ENCODE data around the gene CMTM8.
"Not testable (repeated sequence)": the region's sequence is repeated elsewhere in the genome, so short reads cannot be mapped to it uniquely, and the experiment has no call there.

Gene CMTM8, protein sequence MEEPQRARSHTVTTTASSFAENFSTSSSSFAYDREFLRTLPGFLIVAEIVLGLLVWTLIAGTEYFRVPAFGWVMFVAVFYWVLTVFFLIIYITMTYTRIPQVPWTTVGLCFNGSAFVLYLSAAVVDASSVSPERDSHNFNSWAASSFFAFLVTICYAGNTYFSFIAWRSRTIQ

DNA sequence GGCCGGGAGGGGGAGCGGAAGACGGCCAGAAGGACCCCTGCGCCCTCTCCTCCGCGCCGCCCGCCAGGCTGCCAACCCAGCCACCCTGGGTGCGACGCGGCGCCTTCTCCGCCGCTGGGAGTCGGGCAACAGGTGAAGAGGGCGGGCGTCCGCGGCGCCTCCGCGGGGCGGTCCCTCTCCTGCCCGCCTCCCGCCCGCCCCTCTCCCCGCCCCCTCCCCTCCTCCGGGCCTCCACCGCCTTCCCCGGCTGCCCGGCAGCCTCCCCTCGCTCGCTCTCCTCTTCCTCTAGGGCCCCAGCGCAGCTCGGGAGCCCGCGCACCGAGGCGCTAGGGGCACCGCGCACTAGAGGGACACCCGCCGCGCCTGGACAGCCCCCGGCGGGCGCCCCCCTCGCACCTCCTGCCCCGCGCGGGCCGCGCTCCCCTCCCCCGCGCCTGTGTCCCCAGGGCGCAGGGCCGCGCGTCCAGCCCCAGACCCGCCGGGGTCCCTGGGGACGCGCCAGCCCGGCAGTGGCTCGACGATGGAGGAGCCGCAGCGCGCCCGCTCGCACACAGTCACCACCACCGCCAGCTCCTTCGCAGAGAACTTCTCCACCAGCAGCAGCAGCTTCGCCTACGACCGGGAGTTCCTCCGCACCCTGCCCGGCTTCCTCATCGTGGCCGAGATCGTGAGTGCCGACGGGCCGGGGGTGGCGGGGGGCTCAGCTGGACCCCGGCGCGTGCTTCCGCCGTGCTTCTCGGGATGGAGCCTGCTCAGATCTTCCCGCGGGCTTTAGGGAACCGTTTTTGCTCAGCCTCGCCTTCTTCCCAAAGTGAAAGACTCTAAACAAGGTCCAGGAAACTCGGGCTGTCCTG is at the start of gene CMTM8:
Gene CMTM8 (plus strand): TSS at position 228 of the 854 bp plus-strand sequence. CDS start 293 bp downstream, at position 521.
- DNase-seq, result peak; percentile 6

DNA sequence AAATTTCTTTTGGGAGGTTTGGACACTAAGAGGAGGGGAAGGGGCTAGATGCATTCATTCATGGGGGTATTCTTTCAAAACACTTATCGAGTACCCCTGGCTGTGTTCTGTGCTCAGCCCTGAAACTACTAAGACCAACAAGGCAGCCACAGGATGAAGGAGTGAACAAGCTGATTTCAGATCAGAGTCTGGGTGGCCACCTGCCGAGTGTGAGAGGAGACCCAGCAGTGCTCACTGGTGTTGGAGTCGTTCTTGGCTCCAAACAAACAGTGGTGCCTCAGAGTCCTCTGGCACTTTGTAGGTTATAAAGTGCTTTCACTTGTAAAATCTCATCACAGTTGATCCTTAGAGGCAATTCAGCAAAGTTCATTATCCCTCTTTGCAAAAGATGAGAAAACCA is 48.8 kb upstream of the CMTM8 start:
- no peak for DNase-seq

DNA sequence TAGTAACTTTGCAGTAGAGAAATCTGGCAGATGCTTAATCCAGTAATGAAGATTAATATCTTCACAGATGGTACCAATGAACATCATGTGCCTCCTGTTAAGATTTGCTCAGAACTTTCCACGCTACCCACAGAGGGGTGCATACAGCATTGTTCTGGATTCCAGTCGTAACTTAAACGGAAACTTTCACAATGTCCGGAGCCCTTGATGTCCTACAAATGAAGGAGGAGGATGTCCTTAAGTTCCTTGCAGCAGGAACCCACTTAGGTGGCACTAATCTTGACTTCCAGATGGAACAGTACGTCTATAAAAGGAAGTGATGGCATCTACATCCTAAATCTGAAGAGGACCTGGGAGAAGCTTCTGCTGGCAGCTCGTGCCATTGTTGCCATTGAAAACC is 47.9 kb upstream of the CMTM8 start:
- DNase-seq, result not testable (repeated sequence)

DNA sequence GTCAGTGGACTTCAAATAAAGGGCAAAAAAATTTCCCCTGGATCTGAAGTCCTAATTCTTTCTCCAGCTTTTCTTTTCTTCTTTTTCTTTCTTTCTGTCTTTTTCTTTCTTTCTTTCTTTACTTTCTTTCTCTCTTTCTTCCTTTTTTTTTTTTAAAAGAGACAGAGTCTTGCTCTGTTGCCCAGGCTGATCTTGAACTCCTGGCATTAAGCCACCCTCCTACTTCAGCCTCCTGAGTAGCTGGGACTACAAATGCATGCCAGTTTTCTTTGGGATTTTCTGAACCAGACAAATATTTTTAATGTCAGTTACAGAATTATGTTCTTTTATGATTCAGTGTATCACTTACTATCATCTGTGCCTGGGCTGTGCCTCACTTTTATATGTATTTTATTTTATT is 45.4 kb upstream of the CMTM8 start:
- DNase-seq, result no peak

DNA sequence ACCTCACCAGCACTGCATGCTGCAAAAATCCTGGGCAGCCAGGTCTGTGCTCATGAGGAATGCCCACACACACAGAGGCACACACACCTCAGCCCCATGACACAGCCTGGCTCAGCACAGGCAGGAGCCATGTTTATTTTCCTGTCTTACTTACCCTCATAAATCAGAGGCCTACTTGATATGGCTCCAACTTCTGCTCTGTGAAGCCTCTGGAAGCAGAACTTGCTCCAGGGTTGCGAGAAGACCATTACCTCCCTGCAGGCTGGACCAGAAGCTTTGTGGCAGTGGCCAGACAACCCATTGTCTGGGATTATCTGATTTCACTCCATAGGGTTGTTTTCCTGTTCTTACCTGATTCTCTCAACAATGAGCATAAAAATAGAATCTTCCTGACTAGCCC is 43.8 kb upstream of the CMTM8 start:
- no peak for DNase-seq

DNA sequence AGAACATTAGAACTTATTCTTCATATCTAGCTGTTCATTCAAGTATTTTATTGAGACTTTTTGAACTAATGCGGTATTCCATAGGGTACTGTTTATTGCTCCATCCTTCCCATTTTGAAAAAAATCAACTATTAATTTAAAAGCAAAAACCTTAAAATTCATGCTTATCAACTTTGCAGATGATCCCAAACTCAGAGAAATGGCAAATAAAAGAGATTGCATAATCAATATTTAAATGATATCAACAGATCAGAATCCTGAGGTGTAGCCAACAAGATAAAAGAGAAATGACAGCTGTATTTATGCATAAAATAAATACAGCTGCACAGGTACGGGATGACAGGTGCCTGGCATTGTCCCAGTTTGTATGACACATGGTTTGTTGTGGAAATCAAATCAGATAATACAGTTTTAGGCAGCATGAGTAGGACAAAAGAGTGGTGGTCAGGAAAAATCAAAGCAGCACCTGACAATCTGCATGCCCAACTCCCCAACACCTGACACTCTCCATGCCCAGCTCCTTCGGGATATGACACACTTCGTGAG is 42.4 kb upstream of the CMTM8 start:
- no peak for DNase-seq

DNA sequence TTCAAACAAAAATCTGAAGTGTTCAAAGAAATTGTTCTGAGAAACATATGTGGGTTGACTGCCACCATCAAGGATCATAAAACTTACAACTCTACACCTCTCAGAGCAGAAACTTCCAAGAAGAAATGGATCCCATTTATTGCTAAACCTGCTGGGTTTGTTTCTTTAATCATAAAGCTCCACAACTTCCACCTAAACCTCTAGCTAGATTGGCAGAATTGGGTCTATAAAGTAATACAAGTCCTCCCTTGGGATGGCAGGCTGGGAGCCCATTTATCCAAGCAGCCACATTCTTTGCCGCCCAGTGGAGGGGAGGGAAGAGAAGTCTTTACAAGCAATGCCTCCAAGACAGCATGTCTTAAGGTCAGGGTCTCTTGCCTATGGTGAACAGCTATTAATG is 40.5 kb upstream of the CMTM8 start:
- no peak for DNase-seq

DNA sequence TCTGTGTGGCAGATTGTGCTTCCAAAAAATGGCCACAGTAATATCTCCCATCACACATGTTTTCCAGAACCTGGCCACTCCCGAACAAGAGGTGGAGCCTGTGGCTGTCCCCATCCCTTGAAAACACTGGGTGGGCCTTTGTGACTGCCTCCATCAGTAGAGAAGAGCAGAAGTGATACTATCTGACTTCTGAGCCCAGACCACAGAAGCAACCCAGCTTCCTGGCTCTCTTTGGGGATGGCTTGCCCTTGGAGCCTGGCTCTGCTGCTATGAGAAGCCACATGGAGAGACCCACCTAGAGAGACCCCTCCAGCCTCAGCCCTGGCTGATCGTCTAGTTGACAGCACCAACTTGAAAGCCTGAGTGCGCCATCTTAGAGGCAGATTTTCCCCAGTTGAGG is 39.8 kb upstream of the CMTM8 start:
- DNase-seq, result peak; percentile 33

DNA sequence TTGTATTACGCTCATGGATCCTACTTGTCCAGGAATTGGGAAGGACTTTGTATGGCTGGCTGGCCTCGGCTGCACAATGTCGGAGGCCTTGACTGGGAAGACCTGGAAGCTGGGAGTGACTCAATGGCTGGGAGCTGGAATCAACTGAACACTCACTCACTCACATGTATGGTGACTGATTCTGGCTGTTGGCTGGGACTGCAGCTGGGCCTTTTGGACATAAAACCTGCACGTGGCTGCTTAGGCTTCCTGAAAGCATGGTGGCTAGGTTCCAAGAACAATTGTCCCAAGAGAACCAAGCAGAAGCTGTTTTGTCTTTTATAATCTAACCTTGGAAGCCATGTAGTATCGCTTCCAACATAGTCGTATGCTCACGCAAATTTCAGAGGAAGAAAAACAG is 38.0 kb upstream of the CMTM8 start:
- DNase-seq, result no peak

DNA sequence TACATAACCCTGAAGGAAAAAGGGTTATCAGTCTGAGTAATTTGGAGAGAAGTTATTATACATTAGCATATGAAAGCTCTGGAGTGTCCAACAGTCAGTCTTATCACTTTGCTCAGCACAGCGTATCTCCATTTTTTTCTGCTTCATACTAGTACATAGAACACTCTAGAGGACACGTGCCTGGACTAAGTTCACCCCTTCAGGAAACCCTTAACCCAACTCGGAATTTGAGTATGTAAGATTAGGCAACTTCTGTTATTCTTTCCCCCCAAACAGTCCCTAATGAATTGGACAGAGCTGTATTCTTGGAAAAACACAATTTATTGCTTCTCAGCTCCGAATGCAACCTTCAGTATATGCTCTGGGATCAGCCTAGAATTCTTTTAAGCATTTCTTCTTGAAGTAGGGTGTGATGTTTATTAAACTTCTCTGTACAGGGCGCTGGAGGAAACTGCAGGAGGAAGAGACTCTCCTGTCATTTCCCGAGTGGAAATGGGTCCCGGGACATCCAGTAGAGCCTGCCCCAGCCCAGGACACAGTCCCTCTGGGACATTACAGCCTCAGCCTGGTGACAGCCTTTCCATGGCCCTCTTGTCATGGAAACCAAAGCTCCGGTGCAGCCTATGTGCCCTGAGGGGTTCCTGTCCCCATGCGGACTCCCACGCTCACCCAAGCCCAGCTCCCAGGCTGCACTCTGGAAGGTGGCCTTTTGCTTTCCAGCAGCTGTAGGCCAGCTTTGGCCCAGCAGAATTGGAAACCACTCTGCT is 37.3 kb upstream of the CMTM8 start:
- DNase-seq, result peak; percentile 35

DNA sequence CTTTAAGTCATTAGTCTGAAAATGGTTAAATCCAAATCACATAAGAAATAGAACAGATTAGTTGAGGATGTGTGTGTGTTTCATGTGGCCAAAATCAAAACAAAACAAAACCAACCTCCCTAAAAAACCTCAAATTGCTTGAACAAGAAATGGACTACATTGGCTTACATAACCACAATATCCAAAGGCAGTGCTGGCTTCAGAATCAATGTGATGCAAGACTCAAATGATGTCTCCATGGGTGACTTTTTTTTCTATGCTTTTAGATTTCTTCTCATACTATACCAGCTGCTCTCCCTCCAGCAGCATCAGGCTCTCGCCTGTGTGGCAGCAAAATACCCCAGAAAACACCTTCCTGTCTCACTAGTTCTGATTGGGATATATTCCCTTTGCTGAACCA is 36.0 kb upstream of the CMTM8 start:
- DNase-seq, result no peak

DNA sequence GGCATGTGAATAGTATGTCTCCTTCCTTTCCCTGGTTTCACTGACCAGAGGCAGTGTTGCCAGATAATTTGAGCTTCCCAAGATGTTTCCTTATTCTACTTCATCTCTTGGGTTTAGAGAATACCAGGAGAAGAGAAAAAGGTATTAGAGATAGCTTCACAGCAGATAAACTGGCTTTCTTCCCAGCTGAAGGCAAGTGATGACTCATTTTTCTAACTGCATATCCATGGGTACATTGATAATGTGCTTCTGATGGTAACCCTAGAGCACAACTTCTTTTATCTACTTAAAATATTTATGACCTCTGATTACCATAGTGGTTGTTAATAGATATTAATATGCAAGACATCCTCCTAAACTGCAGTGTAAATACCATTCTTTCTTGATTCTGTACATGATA is 34.6 kb upstream of the CMTM8 start:
- DNase-seq, result peak; percentile 75

DNA sequence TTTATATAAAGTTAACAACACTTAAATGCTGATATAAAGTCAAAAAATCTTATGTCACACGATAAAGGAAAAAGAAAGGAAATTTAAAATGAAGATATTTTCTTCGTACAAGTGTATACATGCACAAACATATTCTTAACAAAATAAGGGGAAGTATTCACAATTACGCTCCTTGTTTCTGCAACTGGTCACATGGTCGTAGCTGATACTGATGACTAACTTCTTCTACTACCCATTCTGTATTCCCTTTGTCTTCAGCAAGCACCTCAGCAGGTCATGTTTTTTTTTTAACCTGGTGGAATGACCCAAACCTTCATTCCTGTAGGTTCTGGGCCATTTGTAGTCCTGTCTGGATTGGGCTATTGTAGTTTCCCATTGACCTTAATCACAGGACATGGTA is 30.0 kb upstream of the CMTM8 start:
- DNase-seq, result no peak

DNA sequence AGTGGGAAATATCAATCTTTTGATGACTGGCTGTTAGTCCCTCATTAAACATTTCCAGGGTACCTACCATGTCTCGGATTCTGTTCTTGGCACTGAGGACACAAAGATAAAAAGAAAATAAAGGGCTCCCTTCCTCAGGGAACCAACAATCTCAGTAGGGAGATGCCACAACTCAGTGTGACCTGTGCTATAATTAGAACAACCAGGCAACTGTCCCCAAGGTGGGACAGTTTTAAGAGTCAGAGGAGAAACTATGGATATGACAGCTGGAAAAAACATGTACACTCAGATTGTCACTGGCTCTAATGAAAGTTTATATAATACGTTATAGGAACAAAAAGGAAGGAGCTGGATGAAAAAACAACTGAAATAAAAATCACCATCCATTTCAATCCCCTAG is 23.3 kb upstream of the CMTM8 start:
- DNase-seq, result no peak

DNA sequence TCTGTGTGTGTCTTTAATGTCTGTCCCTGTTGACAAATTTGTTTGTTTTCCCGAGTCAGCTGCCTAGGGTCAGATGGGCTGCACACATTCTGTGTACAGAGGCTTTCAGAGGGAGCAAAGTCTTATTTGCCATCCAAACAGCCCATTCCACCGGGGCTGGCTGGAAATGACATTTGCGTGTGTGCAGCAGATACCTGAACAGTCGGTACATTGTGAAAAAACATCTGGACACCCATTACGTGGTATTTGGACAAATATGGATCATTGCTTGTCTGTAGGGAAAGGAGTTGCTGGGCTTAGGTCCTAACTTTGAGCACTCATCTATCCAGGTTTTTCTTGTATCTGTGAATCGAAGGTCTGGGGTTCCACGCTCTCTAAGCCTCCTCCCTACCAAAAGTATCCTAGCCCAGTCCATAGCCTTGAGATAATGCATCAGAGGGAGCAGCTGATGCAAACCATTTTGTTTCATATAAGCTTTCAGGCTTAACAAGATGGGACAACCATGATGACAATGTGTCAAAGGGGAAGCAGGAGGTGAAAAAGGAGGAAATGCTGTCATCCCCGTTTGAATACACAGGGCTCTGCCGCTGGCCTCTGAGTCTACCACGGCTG is 22.2 kb upstream of the CMTM8 start:
- DNase-seq, result no peak

DNA sequence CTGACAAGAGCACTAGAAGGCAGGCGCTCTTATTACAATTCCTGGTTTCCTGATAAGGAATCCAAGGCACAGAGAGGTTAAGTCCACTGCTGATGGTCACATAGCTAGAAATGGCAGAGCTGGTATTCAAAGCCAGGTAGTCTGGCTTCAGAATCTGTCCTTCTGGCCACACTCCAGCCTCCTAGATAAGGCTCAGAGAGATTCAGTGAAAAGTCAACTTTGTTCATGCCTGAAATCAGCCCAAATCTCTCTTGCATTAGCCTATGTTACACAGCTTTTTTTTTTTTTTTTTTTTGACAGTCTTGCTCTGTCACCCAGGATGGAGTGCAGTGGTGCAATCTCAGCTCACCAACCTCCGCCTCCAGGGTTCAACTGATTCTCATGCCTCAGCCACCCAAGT is 21.1 kb upstream of the CMTM8 start:
- DNase-seq, result no peak

DNA sequence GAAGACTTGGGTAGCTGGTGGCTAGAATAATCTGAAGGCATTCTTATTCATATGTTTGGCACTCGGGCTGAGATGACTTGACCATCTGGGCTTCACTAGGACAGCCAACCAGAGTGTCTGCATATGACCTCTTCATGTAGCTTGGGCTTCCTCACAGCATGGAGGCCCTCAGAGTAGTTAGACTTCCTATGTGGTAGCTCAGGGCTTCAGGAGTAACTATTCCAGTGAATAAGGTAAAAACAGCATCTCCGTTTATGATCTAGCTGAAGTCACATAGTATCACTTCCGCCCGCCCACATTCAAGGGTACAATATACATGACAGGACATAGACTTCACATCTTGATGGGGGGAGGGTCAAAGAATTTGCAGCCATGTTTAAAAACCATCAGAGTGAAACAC is 18.9 kb upstream of the CMTM8 start:
- no peak for DNase-seq

DNA sequence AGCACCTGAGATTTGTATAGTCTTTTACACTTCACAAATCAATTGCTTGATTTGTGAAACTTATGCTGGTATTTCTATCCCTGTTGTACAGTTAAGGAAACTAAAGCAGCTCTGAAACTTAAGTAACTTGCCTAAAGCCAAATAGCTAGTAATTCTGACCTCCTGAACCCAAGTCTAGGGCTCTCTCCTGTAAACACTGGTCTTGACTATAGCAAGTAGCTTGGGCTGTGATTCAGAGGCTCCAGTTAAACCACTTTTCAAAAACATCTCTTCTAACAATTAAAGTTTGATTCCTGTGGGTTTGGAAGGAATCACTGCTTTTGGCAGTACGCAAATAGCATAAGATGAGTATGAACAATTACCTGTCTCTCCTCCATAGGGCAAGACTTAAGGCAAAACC is 18.5 kb upstream of the CMTM8 start:
- DNase-seq, result no peak

DNA sequence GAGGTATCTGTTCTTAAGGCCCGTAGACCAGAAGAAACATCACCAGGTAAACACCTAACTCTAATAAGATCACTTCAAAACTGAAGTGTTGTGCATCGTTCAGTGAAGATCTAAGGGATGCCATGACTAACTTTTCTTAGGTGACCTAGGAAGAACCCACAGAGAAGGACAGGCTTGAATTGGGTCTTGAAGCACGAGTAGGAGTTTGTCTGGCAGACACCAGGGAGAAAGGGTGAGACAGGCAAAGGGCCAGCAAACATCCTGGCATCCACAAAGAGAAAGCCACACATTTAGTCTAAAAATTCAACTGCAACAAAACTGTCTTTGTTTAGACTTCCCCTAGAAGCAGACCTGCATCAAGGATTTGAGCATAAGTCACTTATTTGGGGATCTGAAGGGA is 15.5 kb upstream of the CMTM8 start:
- no peak for DNase-seq

DNA sequence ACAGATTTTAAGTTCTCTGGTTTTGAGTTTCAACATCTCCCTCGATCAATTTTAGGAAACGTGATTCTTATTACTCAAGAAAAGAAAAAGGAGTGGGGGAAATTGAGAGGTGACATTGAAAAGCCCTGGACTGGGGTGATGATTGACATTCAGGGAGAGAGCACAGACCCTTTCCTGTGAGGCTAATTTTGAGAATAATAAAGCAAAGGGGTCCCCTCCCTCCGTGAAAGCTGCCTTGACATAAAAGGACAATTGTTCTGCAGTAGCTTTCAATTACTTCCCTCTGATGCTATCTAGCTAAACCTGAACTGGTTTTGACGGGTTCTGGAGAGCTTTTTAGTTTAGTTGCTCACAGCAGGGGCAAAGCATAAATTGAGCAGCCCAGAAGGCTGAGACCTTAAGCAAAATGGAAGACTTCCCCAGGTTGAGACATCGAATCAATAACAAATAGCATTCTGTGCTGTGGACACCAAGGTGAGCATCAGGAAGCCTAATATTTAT is 14.4 kb upstream of the CMTM8 start:
- DNase-seq, result no peak

DNA sequence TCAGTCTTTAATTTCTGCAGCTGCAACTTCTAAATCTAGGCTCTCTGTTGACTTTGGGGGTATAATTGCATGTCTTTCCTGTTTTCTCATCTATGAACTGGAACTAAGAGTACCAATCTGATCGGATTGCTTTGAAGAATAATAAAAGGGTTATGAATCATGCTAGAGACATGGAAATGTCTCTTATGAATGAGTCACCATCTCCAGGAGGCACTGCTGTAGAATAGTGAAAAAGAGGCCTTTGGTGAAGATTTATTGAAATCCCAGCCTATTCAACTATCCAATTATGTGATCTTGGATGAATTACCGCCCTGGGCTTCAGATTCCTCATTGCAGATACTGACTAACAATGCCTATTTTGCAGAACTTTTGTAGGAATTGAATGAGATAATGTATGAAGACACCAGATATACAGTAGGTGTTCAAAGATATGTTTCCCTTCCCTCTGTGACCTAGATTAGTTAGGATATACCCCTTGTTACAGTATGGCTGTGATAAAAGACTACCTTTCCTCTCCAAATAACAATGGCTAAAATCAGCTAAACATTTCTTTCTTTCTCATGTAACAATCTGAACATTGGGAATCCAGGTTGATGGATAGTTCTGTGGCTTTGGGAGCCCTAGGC is 11.5 kb upstream of the CMTM8 start:
- no peak for DNase-seq

DNA sequence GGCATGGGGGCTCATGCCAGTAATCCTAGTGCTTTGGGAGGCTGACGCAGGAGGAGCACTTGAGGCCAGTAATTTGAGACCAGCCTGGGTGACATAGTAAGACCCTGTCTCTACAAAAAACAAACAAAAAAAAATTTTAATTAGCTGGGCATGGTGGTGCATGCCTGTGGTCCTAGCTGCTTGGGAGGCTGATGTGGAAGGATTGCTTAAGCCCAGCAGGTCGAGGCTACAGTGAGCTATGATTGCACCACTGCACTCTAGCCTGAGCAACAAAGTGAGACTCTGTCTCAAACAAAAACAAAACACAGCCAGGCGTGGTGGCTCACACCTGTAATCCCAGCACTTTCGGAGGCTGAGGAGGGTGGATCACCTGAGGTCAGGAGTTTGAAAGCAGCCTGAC is 9.7 kb upstream of the CMTM8 start:
- not testable (repeated sequence) for DNase-seq

DNA sequence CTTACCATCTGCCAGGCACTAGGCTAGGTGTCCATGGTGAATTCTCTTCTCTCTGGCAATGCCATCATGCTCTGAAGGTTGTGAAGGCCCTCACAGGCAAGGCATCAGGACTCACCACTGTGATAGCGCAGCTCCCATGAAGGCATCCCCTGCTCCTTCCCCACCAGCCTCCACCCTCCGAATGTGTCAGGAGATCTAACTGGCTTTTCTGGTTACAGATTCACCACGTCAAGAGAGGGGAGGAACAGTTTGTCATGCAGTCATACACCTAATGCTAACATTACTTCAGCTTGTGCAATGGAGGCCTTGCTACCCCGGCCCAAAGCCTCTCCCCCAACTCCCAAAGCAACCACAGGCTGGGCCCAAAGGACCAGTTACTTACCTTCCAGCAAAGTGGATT is 8.9 kb upstream of the CMTM8 start:
- no peak for DNase-seq

Measured in hematopoietic multipotent progenitor cell treated with erythropoietin and hydrocortisone succinate and interleukin-3 and kit ligand, for 8 days (in vitro differentiated cells).